NCI-H2081 treated with DMSO at 0.1 percent for 48 hours (cell line): ENCODE results near the gene PODXL.
A peak's percentile ranks its signal among the peaks of the same experiment; 100 is the strongest.
"Not testable (repeated sequence)": the region's sequence is repeated elsewhere in the genome, so short reads cannot be mapped to it uniquely, and the experiment has no call there.

Experiments used
- DNase-seq: peaks from one replicate; lab custom pipeline; 2025; lab: John Stamatoyannopoulos, UW

Gene PODXL

GRCh38 chr7:131537571-131537978 is 18.9 kb downstream of the PODXL start:
- no peak for DNase-seq

DNA sequence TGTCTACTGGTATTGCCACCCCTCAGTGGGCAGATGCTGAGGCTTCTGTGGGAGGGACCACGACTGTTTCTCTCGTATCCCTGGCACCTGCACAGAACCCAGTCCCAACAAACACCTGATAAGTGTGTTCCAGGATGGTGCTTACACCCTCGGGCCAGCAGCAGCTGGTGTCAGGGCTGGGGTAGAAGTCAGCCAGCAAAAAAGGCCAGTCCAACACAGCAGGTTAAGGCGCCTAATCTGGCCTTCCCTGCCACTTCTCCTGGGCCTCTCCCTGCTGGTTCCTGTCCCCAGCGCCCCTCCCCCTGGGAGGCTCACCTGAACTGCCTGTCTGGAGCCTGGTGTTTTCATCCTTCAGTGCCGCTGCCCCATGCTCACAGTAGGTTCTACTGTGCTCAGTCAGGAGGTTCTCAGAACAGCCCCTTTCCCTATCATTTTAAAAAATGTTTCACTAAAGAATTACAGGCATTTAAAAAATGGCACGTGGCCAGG is 20.0 kb downstream of the PODXL start:
- DNase-seq: no peak

GRCh38 chr7:131533566-131534561 is 22.6 kb downstream of the PODXL start:
- DNase-seq: no peak

DNA sequence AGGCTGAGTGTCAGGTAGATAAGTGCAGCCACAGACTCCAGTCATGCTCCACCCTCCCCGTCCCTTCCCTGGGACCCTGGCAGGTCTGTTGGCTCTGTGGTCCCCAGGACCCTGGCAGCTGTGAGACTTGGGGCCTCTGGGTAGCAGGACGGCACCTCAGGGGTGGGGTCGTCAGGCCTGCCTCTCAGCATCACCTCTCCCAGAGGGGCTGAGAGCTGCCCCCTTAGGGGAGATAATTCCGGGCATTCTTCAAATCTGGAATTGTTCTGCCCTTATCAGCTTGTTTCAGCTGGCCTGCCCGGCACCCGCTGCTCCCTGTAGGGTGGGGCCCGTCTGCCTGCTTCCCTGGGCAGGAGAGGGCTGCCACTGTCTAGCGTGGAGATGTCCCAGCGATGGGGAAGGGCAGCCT is 23.3 kb downstream of the PODXL start:
- no peak for DNase-seq

GRCh38 chr7:131532570-131533091 is 23.8 kb downstream of the PODXL start:
- DNase-seq: no peak

DNA sequence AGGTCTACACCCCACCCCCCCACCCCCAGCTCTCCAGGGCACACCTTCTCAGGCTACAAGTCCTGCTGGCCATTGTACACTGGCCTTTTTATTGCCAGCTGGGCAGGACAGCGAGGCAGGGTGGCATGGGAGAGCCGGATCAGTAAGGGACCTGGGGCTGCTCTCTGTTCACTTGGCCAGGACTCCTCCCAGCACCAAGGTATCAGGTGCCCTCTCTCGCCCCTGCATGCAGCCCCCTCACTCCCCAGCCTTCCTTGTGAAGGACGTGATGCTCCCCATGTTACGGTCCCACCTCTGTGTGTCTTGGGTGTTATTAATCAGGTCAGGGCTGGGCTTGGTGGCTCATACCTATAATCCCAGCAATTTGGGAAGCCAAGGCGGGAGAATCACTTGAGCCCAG is 26.3 kb downstream of the PODXL start:
- DNase-seq: no peak

GRCh38 chr7:131529617-131530016 is 26.8 kb downstream of the PODXL start:
- no peak for DNase-seq

GRCh38 chr7:131529179-131529578 is 27.2 kb downstream of the PODXL start:
- no peak for DNase-seq

- DNase-seq: no peak
These were observed 29.0 kb downstream of the PODXL start for GRCh38 chr7:131527456-131527855.

DNA sequence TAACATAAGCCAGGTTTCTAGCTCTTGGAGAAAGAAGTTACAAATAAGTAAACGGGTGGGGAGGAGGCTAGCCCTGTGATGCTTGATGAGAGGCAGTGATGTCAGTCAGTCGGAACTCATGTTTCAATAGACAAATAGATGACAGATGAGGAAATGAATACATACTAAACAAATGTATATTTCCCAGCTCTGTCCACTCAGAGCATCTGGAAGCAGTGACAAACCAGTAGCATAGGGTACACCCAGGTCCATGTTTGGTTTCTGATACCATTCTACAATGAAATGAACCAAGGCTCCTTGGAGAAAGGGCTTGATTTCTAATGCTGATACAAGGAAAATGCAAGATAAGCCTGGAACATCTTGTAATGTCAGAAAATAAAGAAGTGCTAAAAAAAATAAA is 30.6 kb downstream of the PODXL start:
- DNase-seq: no peak

DNA sequence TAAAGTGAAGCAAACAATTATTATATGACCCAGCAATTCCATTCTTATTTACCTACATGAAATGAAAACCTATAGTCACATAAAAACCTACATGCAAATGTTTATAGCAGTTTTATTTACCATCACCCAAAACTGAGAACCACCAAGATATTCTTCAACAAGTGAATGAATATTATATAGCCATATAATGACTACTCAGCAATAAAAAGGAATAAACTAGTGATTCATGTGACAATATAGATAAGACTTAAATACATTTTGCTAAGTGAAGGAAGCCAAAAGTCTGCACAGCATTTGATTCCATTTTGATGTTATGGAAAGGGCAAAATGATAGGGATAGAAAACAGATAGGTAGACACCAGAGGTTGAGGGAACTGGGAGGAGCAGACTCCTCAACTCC is 31.7 kb downstream of the PODXL start:
- DNase-seq: no peak

GRCh38 chr7:131524115-131524514 is 32.3 kb downstream of the PODXL start:
- DNase-seq: no peak

- no peak for DNase-seq
These were observed 34.0 kb downstream of the PODXL start for GRCh38 chr7:131522325-131522930.

DNA sequence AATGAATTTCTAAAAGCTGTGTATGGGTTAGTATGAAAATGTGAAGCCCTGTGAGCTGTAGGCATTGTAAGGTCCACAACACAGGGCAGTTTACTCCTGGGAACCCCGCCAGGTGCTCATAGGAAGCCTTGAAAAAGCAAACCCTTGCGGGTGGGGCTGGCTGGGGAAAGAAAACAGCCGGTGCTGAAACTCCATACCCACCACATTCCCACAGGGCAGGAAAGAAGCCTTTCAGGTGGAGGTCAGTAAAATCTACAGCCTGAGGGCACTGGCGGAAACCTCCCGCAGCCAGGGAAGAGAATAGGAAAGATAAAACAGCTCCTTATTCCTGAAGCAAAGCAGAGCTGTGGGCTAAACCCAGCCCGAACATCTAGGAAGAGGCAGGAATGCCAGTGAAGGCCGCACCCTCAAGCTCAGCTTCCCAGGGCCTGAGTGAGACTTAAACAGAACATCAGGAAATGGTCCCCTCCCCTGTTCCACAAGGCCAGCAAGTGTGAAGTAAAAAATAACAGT is 34.7 kb downstream of the PODXL start:
- DNase-seq: no peak

DNA sequence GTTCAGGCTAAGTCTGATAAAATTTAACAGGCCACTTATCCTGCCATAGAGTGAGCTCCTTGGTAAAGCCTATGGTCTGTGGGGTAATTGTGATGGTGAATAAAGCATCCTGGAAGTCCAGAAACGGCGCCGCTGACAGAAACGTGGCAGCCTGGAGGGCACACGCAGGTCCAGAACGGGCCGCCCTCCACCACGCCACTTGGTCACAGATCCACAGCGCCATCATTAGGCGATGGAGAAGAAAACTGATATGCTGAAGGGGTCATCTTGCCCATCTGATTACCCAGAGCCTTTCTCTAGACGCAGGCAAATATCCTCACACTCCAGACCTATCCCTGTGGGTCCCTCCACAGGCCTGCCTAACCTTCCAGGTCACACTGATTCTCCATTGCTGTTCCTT is 37.8 kb downstream of the PODXL start:
- DNase-seq: no peak

GRCh38 chr7:131517218-131517923 is 39.1 kb downstream of the PODXL start:
- DNase-seq: no peak

- not testable (repeated sequence) for DNase-seq
These were observed 41.0 kb downstream of the PODXL start for GRCh38 chr7:131515471-131515870.

DNA sequence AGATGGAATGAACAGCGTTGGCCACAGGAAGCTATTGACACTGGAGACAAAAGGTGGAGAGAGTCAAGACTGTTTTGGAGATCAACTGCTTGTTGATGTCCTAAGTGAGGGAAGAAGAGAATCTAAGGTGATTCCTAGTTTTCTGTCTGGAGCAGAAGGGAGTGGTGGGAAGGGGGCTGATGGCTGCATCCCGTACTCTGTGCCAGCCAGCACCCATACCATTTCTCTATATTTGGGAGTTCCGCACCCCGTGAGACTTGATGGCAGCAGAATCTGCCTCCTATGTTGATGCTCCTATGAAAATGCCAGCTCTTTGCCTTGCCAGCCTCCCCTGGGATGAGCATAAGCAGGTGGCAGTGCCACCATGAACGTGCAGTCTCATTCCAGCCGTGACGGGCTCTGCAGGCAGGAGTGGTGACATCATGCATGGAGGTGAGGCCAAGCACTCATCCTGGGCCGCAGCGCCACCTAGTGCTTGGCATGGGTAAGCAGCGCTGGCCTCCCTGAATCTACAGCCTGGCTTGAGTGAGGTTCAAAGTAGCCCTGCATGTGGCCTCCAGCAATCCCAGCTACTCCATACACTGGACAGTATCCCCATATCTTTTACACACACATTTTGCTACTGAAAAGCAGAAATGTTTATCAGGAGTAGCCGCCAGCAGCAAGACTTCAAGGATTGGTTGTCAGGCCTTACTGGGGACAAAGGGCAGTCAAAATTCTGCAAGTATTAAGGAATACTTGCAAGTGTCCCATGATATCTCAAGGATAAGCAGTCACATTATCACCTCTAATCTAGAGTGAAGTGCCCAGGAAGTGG is 43.0 kb downstream of the PODXL start:
- peak; percentile 85 for DNase-seq

DNA sequence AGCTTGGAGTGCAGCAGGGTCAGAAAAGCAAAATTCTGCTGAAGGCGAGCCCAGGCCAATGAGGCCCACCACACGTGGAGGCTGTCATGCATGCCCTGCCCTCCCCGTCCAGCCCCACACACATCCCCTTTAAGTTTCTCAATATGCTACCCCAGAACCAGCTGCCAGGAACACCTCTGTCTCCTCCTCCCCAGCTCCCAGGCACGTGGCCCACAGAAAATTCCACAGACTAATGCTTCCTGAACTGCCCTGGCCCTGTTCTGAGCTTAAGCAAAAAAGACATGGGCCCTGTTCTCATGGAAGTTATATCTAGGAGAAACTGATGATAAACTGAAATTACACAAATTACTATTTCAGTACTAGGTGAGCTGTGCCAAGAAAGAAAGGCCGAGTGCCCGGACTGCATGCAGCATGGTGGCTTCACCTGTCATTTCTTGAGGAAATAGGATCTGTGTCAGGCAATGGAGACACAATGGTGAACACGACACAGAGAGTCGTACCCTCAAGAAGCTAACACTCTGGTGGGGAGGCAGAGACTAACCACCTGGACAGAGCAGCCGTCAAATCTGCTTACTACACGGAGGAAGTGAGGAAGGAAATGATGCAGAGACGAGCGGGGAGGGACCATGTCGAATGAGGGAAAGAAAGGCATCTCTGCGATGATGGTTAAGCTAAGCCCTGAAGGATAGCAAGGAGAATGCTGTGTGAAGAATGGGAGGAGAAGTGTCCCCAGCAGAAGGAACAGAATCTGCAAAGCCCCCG is 44.5 kb downstream of the PODXL start:
- no peak for DNase-seq

GRCh38 chr7:131511071-131511470 is 45.4 kb downstream of the PODXL start:
- DNase-seq: no peak
